A673 (cell line): ENCODE data around the gene OR10V1. TPM values are rescaled to one million over a fixed set of nuclear protein-coding genes. Genes with fewer than 3 reads are reported as not detected.

Experiments
- BruUV-seq: library from RNA; stranded (reverse); fragments of 400-500 nt; replicated peaks from 2 replicates; lab custom pipeline; 2021; lab: Mats Ljungman, UMichigan
- CTCF ChIA-PET: fragments of 300-600 bp; sonication (Branson Sonifier 250); formaldehyde crosslinking; loops from one replicate; lab custom pipeline; 2022; ENCODE audit warnings: antibody characterized with exemption; lab: Charles Lee
- POLR2A ChIA-PET: fragments of 300-600 bp; sonication (Branson Sonifier 250); formaldehyde crosslinking; loops from one replicate; lab custom pipeline; 2022; ENCODE audit warnings: antibody characterized with exemption; ENCODE audit not compliant: low non-redundant PET; lab: Charles Lee
- DNase-seq: peaks from one replicate; pipeline ENCODE4 v3.0.0-alpha.2; 2015; ENCODE audit warnings: low spot score
- H3K27ac ChIP-seq: fragments of 200-600 bp; sonication (generic); 2 replicates; pipeline ENCODE4 v1.5.1; 2016; ENCODE audit warnings: mixed run types, low read depth, mild to moderate bottlenecking, mixed read lengths, antibody characterized with exemption, low read length; ENCODE audit not compliant: poor library complexity, severe bottlenecking
- H3K27me3 ChIP-seq: fragments of 200-600 bp; sonication (generic); replicated peaks from 2 replicates; pipeline ENCODE4 v1.6.1; 2017; ENCODE audit warnings: mixed run types, low read depth, mild to moderate bottlenecking, mixed read lengths, antibody characterized with exemption, low read length; ENCODE audit not compliant: insufficient read depth, poor library complexity
- H3K36me3 ChIP-seq: fragments of 200-600 bp; sonication (generic); 2 replicates; pipeline ENCODE4 v1.6.1; 2016; ENCODE audit warnings: mixed run types, mild to moderate bottlenecking, mixed read lengths, antibody characterized with exemption, low read length; ENCODE audit not compliant: insufficient read depth, poor library complexity, severe bottlenecking
- H3K4me1 ChIP-seq: fragments of 200-600 bp; sonication (generic); 2 replicates; pipeline ENCODE4 v1.6.1; 2017; ENCODE audit warnings: mixed run types, mild to moderate bottlenecking, mixed read lengths, antibody characterized with exemption, low read length; ENCODE audit not compliant: insufficient read depth, poor library complexity, severe bottlenecking
- H3K4me3 ChIP-seq: fragments of 200-600 bp; sonication (generic); 2 replicates; pipeline ENCODE4 v1.5.1; 2016; ENCODE audit warnings: low read depth, mixed run types, mild to moderate bottlenecking, mixed read lengths, low read length; ENCODE audit not compliant: poor library complexity, severe bottlenecking
- H3K9me3 ChIP-seq: fragments of 200-600 bp; sonication (generic); 2 replicates; pipeline ENCODE4 v1.6.1; 2016; ENCODE audit warnings: mixed run types, low read depth, mild to moderate bottlenecking, mixed read lengths, antibody characterized with exemption, low read length; ENCODE audit not compliant: poor library complexity, severe bottlenecking
- CTCF ChIP-seq: fragments of 300-800, 200-600 bp; sonication (generic); conservative IDR thresholded peaks from 2 replicates; pipeline ENCODE4 v1.5.1; 2017; ENCODE audit warnings: low read depth, mild to moderate bottlenecking, antibody characterized with exemption, low read length, moderate library complexity, mixed read lengths
- EZH2 ChIP-seq: fragments of 200-600 bp; sonication (generic); IDR thresholded peaks from 2 replicates; pipeline ENCODE4 v1.6.1; 2017; ENCODE audit warnings: borderline replicate concordance, low read depth, mild to moderate bottlenecking, mixed read lengths, antibody characterized with exemption, low read length; ENCODE audit not compliant: poor library complexity, severe bottlenecking
- intact Hi-C: fragments of 100-400 bp; cut with micrococcal nuclease; formaldehyde crosslinking; loops from one replicate; pipeline ENCODE4 v1.10.0; 2022; ENCODE audit not compliant: unreplicated experiment
- total RNA-seq: library from RNA; stranded (reverse); gene quantifications from 2 replicates; pipeline ENCODE4 v1.2.3, GENCODE V29; 2021

OR10V1 gene
- total RNA-seq, 1 experiment from 2014 or later: not detected

- Histone ChIP-seq H3K27me3 (peaks cover 56% of the 10 kb centered on the region), H3K4me1 (no peaks in the 10 kb centered on the region), H3K36me3 (no peaks in the 10 kb centered on the region), H3K4me3 (no peak overlapping the region), H3K9me3 (no peaks in the 10 kb centered on the region), H3K27ac (no peak overlapping the region)
- BruUV-seq: no TSS peak
- DNase-seq: no peak
- intact Hi-C loops: no loop called here
- ChIA-PET CTCF (no interaction called here), POLR2A (no interaction called here)
- no peak for TF ChIP-seq CTCF
- TF ChIP-seq EZH2: no peak
Measured at GRCh38 chr11:59719556-59719955, 5.9 kb upstream of the OR10V1 start.

GRCh38 chr11:59716051-59716450, 2.4 kb upstream of the OR10V1 start:
- Histone ChIP-seq H3K27ac (no peak overlapping the region), H3K9me3 (no peaks in the 10 kb centered on the region), H3K4me1 (no peaks in the 10 kb centered on the region), H3K4me3 (no peak overlapping the region), H3K27me3 (peaks cover 29% of the 10 kb centered on the region), H3K36me3 (no peaks in the 10 kb centered on the region)
- no peak for TF ChIP-seq EZH2
- TF ChIP-seq CTCF: no peak
- ChIA-PET CTCF (no interaction called here), POLR2A (no interaction called here)
- intact Hi-C loops: no loop called here
- DNase-seq: peak; percentile 42
- BruUV-seq: no TSS peak

GRCh38 chr11:59710136-59710847, 3.4 kb downstream of the OR10V1 start:
- no TSS peak for BruUV-seq
- no peaks in the 10 kb centered on the region for H3K4me1 ChIP-seq
- no peaks in the 10 kb centered on the region for H3K36me3 ChIP-seq
- no peak overlapping the region for H3K4me3 ChIP-seq
- intact Hi-C loops: no loop called here
- CTCF ChIA-PET: no interaction called here
- peaks cover 4% of the 10 kb centered on the region for H3K27me3 ChIP-seq
- TF ChIP-seq EZH2 (no peak), CTCF (no peak)
- DNase-seq: no peak
- POLR2A ChIA-PET: interaction anchor here (0.5 kb wide), 1 partner anchor 1302 kb away, joined by 5 read pairs; no protein-coding TSS in a partner anchor
- H3K27ac ChIP-seq: no peak overlapping the region
- H3K9me3 ChIP-seq: no peaks in the 10 kb centered on the region
